Right ventricle myocardium superior (tissue), 1 donor: ENCODE results near the gene ENPEP. TPM values are rescaled to one million over a fixed set of nuclear protein-coding genes. Genes with fewer than 3 reads are reported as not detected.
"Not testable (repeated sequence)": the region's sequence is repeated elsewhere in the genome, so short reads cannot be mapped to it uniquely, and the experiment has no call there.

Experiments used
- ATAC-seq: fragments of 200-7000 bp; cut with Tn5 transposase; one replicate; pipeline ENCODE4 v1.9.1; 2020; ENCODE audit warnings: mild to moderate bottlenecking; ENCODE audit not compliant: poor library complexity
- DNase-seq: peaks from one replicate; pipeline ENCODE4 v3.0.0-alpha.2; 2020
- intact Hi-C: fragments of 100-400 bp; cut with DNase I; formaldehyde crosslinking; loops from one replicate; pipeline ENCODE4 v1.11.2; 2022
- long read RNA-seq: library from polyadenylated mRNA; unstranded; transcript quantifications from one replicate; pipeline ENCODE4 v2.0.0, GENCODE V29; 2021
- total RNA-seq: library from RNA; stranded (reverse); fragmentation: NEBNext Ultra II Directional; extraction: Animal tissue kit (Norgen Biotek cat#: 25700); gene quantifications from one replicate; pipeline ENCODE4 v1.2.1, GENCODE V29; 2021
- donor health status: DM: no; HTN: yes; CAD: no; lungs with severe emphysema.

The ENPEP gene
- 3.3 TPM for total RNA-seq
- long read RNA-seq, full-length matches to known transcripts, result 5 of 5 reads
- long read RNA-seq, partial matches to known transcripts, result 0 of 5 reads
- long read RNA-seq, other reads (novel, unspliced or antisense), result 0 of 5 reads

- peak; percentile 68 for DNase-seq
- intact Hi-C loops, result no loop called here
- peak; percentile 81 for ATAC-seq
Measured at GRCh38 chr4:110475881-110476818, at the start of gene ENPEP. Gene ENPEP (plus strand): TSS chr4:110476155. CDS start chr4:110476415, 260 bp downstream.

GRCh38 chr4:110431805-110432204 lies 44.1 kb upstream of the ENPEP start:
- intact Hi-C loops, DNase-seq, ATAC-seq: not testable (repeated sequence)

GRCh38 chr4:110437292-110437691 lies 38.7 kb upstream of the ENPEP start:
- ATAC-seq, intact Hi-C loops, DNase-seq: not testable (repeated sequence)

GRCh38 chr4:110439209-110439608 lies 36.7 kb upstream of the ENPEP start:
- intact Hi-C loops, ATAC-seq, DNase-seq: not testable (repeated sequence)

- no peak for DNase-seq
- no peak for ATAC-seq
- intact Hi-C loops, result no loop called here
Measured at GRCh38 chr4:110442309-110442708, 33.6 kb upstream of the ENPEP start.

- no peak for DNase-seq
- no peak for ATAC-seq
- intact Hi-C loops, result no loop called here
Measured at GRCh38 chr4:110442788-110443187, 33.2 kb upstream of the ENPEP start.

GRCh38 chr4:110449947-110450346 lies 26.0 kb upstream of the ENPEP start:
- no peak for ATAC-seq
- no peak for DNase-seq
- intact Hi-C loops, result no loop called here

GRCh38 chr4:110452546-110452945 lies 23.4 kb upstream of the ENPEP start:
- intact Hi-C loops, result no loop called here
- no peak for DNase-seq
- no peak for ATAC-seq

- intact Hi-C loops, result no loop called here
- no peak for DNase-seq
- ATAC-seq, result no peak
Measured at GRCh38 chr4:110454441-110454840, 21.5 kb upstream of the ENPEP start.

GRCh38 chr4:110458494-110459266 lies 17.3 kb upstream of the ENPEP start:
- ATAC-seq, result no peak
- DNase-seq, result no peak
- intact Hi-C loops, result no loop called here

GRCh38 chr4:110460074-110460746 lies 15.7 kb upstream of the ENPEP start:
- intact Hi-C loops, result no loop called here
- ATAC-seq, result no peak
- DNase-seq, result no peak

GRCh38 chr4:110467400-110467799 lies 8.6 kb upstream of the ENPEP start:
- ATAC-seq (no peak), DNase-seq (no peak)
- intact Hi-C loops, result no loop called here

- DNase-seq, result no peak
- intact Hi-C loops, result no loop called here
- no peak for ATAC-seq
Measured at GRCh38 chr4:110472583-110473329, 3.2 kb upstream of the ENPEP start.

- DNase-seq (no peak), ATAC-seq (no peak)
- intact Hi-C loops, result no loop called here
Measured at GRCh38 chr4:110474481-110474880, 1.5 kb upstream of the ENPEP start.

- ATAC-seq, intact Hi-C loops, DNase-seq: not testable (repeated sequence)
Measured at GRCh38 chr4:110475080-110475479, 875 bp upstream of the ENPEP start.

GRCh38 chr4:110477836-110478235 lies 1.9 kb downstream of the ENPEP start:
- intact Hi-C loops, result no loop called here
- ATAC-seq, result no peak

GRCh38 chr4:110480031-110480549 lies 4.1 kb downstream of the ENPEP start:
- intact Hi-C loops, result no loop called here
- ATAC-seq (peak; percentile 72), DNase-seq (no peak)

More at GRCh38 chr4:110477836-110478235, 1.9 kb downstream of the ENPEP start:
- DNase-seq, result no peak

GRCh38 chr4:110480746-110481271 lies 4.9 kb downstream of the ENPEP start:
- intact Hi-C loops, result no loop called here
- DNase-seq (no peak), ATAC-seq (no peak)
